Suprapubic skin (tissue), 3 donors: ENCODE data around the gene NEUROG3.

Source experiments
- CTCF ChIP-seq, 2 donors: fragments of 200-600 bp in 1 of 2; fragments of 450-650 bp in 1 of 2; sonication (generic) in 1 of 2; IDR thresholded peaks; one replicate each; pipeline ENCODE4 v1.5.1; 2016 to 2019; ENCODE audit warnings: antibody characterized with exemption in 2 of 2, mild to moderate bottlenecking in 1 of 2, moderate library complexity in 1 of 2
- EP300 ChIP-seq: sonication (generic); formaldehyde crosslinking; IDR thresholded peaks from one replicate; pipeline ENCODE4 v1.6.1; 2017; ENCODE audit warnings: antibody characterized with exemption
- POLR2A ChIP-seq, 2 donors: fragments of 450-650 bp; IDR thresholded peaks; one replicate each; pipeline ENCODE4 v1.6.1; 2017; ENCODE audit warnings: antibody characterized with exemption in 2 of 2, mild to moderate bottlenecking in 2 of 2, moderate library complexity in 2 of 2

- TF ChIP-seq CTCF (IDR thresholded peaks at IDR 0.05) (no peak), EP300 (no peak), POLR2A (IDR thresholded peaks at IDR 0.05) (no peak)
Observed at GRCh38 chr10:69537449-69537848, 35.8 kb downstream of the NEUROG3 start.
